ENCODE results near the gene TENT5C.

DNA sequence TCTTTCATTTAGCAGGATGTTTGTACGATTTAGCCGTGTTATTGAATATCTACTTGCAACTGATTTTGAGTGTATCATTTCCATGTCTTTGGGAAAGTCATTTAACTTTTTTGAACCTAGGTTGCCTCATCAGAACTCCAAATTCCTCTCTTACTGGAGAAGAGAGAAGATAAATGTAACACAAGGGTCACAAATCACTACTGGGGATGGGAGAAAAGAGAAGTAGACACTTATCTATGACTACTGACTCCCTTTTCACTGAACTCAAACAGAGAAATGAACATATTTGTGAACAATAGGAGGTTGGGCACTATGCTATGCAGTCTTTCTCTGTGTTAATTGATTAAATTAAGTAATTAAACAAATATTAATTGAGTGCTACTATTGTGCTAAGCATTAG is 42.2 kb downstream of the TENT5C start:
- TF ChIP-seq, protein P1, sequence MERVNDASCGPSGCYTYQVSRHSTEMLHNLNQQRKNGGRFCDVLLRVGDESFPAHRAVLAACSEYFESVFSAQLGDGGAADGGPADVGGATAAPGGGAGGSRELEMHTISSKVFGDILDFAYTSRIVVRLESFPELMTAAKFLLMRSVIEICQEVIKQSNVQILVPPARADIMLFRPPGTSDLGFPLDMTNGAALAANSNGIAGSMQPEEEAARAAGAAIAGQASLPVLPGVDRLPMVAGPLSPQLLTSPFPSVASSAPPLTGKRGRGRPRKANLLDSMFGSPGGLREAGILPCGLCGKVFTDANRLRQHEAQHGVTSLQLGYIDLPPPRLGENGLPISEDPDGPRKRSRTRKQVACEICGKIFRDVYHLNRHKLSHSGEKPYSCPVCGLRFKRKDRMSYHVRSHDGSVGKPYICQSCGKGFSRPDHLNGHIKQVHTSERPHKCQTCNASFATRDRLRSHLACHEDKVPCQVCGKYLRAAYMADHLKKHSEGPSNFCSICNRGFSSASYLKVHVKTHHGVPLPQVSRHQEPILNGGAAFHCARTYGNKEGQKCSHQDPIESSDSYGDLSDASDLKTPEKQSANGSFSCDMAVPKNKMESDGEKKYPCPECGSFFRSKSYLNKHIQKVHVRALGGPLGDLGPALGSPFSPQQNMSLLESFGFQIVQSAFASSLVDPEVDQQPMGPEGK (CRISPR knock-in tag; IDR thresholded peaks at IDR 0.05; ENCODE audit: borderline replicate concordance) = no peak
- TF ChIP-seq BACH2 (CRISPR knock-in tag; IDR thresholded peaks at IDR 0.05; ENCODE audit: borderline replicate concordance) (no peak), SNAI2 (CRISPR knock-in tag; IDR thresholded peaks at IDR 0.05) (no peak), ZFP30 (CRISPR knock-in tag; IDR thresholded peaks at IDR 0.05) (no peak), ESRRG (CRISPR knock-in tag; IDR thresholded peaks at IDR 0.05) (no peak), RARB (CRISPR knock-in tag; IDR thresholded peaks at IDR 0.05) (no peak), TOX (CRISPR knock-in tag; IDR thresholded peaks at IDR 0.05; ENCODE audit: borderline replicate concordance) (no peak), ZNF8 (CRISPR knock-in tag; IDR thresholded peaks at IDR 0.05) (no peak)
- TF ChIP-seq, protein P2, sequence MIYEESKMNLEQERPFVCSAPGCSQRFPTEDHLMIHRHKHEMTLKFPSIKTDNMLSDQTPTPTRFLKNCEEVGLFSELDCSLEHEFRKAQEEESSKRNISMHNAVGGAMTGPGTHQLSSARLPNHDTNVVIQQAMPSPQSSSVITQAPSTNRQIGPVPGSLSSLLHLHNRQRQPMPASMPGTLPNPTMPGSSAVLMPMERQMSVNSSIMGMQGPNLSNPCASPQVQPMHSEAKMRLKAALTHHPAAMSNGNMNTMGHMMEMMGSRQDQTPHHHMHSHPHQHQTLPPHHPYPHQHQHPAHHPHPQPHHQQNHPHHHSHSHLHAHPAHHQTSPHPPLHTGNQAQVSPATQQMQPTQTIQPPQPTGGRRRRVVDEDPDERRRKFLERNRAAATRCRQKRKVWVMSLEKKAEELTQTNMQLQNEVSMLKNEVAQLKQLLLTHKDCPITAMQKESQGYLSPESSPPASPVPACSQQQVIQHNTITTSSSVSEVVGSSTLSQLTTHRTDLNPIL (CRISPR knock-in tag; IDR thresholded peaks at IDR 0.05; ENCODE audit: low read depth) = no peak

All from SK-N-SH treated with all-trans-retinoic acid at 6 μM for 48 hours (cell line).